Spinal cord (tissue), 10 donors: ENCODE results near the gene SYP. TPM values are rescaled to one million over a fixed set of nuclear protein-coding genes. Genes with fewer than 3 reads are reported as not detected.
A peak's percentile ranks its signal among the peaks of the same experiment; 100 is the strongest.
"Not testable (repeated sequence)": the region's sequence is repeated elsewhere in the genome, so short reads cannot be mapped to it uniquely, and the experiment has no call there.

Experiments used
- DNase-seq, 6 donors: peaks; one replicate each; pipeline versions ENCODE4 v3.0.0 to v3.0.0-alpha.2; 2013 to 2015; ENCODE audit warnings: low spot score in 6 of 6, low read depth in 4 of 6
- H3K27ac ChIP-seq: one replicate; pipeline ENCODE4 v1.5.1; 2013; ENCODE audit warnings: low read depth, low read length, control low read depth
- H3K27me3 ChIP-seq: one replicate; pipeline ENCODE4 v1.6.1; 2013; ENCODE audit warnings: low read length; ENCODE audit not compliant: control insufficient read depth, insufficient read depth
- H3K36me3 ChIP-seq: one replicate; pipeline ENCODE4 v1.6.1; 2013; ENCODE audit warnings: low read length; ENCODE audit not compliant: control insufficient read depth, insufficient read depth
- H3K4me1 ChIP-seq: one replicate; pipeline ENCODE4 v1.6.1; 2013; ENCODE audit warnings: low read length; ENCODE audit not compliant: control insufficient read depth, insufficient read depth
- H3K4me3 ChIP-seq: one replicate; pipeline ENCODE4 v1.5.1; 2013; ENCODE audit warnings: low read depth, low read length, control low read depth
- H3K9me3 ChIP-seq: one replicate; pipeline ENCODE4 v1.6.1; 2013; ENCODE audit warnings: low read length; ENCODE audit not compliant: control insufficient read depth, insufficient read depth
- WGBS: methylation state at CpG from one replicate; pipeline ENCODE4 v1.1.5; 2013; ENCODE audit warnings: missing lambda C conversion rate; ENCODE audit not compliant: insufficient coverage; 5-methylcytosine and 5-hydroxymethylcytosine counted together
- polyA plus RNA-seq, 2 donors: library from polyadenylated mRNA; unstranded; fragments of 120-200 nt; gene quantifications; one replicate each; pipeline ENCODE4 v1.2.1, GENCODE V29; 2013; ENCODE audit not compliant: insufficient read length in 2 of 2
- total RNA-seq, 2 donors: library from RNA; depleted of rRNA in 1 of 2; stranded (reverse); fragments of 120-200 nt in 1 of 2; fragments of >200 nt in 1 of 2; gene quantifications; one replicate each; pipeline versions ENCODE4 v1.2.3 to v1.2.4, GENCODE V29; 2013 to 2014
- donor health status: healthy.

Gene SYP
- total and polyA plus RNA-seq, 4 donors, result 83.5 to 344 (median 245) TPM

DNA sequence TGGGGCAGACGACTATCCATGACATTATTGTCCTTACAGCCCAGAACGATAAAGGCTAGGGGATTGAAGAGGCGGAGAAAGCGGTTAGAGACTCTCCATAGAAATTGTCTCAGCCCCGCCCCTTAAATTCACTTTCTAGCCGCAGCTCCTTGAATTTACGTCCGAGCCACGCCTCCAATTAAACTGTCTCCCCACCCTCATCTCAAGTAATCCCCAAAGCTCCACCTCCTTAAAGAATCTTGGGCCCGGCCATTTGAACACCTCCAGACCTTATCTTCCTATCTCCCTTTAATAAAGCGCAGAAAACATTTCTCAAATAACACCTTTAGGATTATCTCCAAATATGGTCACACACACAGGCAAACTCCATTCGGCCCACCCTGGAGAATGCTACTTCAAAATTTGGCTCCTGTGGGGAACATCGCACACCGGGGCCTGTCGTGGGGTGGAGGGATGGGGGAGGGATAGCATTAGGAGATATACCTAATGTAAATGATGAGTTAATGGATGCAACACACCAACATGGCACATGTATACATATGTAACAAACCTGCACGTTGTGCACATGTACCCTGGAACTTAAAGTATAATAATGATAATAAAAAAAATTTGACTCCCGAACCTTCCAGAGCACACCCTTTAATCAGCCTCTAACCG is 44.6 kb downstream of the SYP start:
- no peaks in the 10 kb centered on the region for H3K4me1 ChIP-seq
- WGBS, result 38% methylated on average over 11 of the region's 18 CpGs
- peak overlapping the region; percentile 97 for H3K27ac ChIP-seq
- no peaks in the 10 kb centered on the region for H3K9me3 ChIP-seq
- peak in 4 of 6 donors; percentile 26 to 91 (median 60) for DNase-seq
- peak overlapping the region; percentile 58 for H3K4me3 ChIP-seq
- H3K36me3 ChIP-seq, result no peaks in the 10 kb centered on the region
- no peaks in the 10 kb centered on the region for H3K27me3 ChIP-seq

DNA sequence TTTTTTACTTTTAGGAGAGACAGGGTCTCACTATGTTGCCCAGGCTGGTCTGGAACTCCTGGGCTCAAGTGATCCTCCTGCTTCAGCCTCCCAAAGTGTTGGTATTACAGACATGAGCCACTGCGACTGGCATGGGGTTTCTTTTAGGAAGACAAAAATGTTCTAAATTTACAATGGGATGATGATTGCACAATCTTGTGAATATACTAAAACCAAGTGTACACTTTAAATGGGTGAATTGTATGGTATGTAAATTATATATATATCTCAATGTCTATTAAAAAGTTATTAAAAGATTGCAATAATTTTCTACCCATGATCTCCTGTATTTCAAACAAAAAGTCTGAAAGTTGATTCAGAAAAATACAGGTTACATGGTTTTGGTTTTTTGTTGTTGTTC is 46.5 kb downstream of the SYP start:
- H3K27ac ChIP-seq, result no peak overlapping the region
- no peak for DNase-seq
- H3K27me3 ChIP-seq, result no peaks in the 10 kb centered on the region
- H3K4me1 ChIP-seq, result no peaks in the 10 kb centered on the region
- H3K36me3 ChIP-seq, result peaks cover under 1% of the 10 kb centered on the region
- no CpG with 5 or more reads among the region's 1 CpG for WGBS
- H3K9me3 ChIP-seq, result no peaks in the 10 kb centered on the region
- no peak overlapping the region for H3K4me3 ChIP-seq

DNA sequence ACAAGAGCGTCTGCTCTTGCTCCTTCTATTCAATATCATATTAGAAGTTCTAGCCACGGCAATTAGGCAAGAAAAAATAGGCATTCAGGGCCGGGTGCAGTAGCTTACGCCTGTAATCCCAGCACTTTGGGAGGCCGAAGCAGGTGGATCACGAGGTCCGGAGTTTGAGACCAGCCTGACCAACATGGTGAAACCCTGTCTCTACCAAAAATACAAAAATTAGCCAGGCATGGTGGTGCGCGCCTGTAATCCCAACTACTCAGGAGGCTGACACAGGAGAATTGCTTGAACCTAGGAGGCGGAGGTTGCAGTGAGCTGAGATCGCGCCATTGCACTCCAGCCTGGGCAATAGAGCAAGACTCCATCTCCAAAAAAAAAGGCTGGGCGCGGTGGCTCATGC is 50.7 kb downstream of the SYP start:
- not testable (repeated sequence) for H3K36me3 ChIP-seq, H3K27ac ChIP-seq, H3K4me3 ChIP-seq, DNase-seq, H3K9me3 ChIP-seq, H3K4me1 ChIP-seq, H3K27me3 ChIP-seq
- WGBS, result 91% methylated on average over 11 of the region's 14 CpGs

DNA sequence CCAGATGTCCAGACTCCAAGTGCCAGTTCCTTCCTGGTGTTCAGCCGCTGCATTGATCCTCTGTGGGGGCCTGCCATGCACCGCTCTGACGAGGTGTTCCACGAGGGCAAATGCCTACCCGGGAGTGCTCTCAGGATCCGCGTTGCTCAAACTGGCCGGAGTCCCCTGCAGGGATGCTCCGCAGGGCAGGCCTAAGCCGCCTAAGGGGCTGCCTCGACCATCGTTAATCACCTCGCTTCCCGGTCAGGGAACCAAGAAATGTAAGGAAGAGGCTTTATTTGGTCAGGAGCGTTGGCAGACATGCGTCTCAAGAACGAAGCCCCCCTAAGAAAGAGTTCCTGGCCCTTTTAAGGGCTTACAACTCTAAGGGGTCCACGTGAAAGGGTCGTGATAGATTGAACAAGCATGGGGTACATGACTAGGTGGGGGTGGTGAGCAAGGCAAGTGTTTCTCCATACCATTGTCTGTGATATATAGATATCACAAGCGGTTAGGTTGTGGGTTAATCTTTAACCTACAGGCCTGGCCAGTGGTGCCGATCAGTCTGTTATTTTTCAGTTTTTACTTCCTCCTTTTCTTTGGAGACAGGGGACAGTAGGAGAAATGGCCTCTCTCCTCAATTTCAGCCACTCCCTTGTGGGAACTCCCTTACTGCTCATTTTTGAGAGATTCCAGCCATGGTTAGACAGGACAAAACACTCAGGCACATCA is 51.4 kb downstream of the SYP start:
- H3K4me3 ChIP-seq, DNase-seq, H3K4me1 ChIP-seq, H3K27ac ChIP-seq, H3K27me3 ChIP-seq, H3K36me3 ChIP-seq, H3K9me3 ChIP-seq: not testable (repeated sequence)
- WGBS, result 74% methylated on average over 19 of the region's 21 CpGs

DNA sequence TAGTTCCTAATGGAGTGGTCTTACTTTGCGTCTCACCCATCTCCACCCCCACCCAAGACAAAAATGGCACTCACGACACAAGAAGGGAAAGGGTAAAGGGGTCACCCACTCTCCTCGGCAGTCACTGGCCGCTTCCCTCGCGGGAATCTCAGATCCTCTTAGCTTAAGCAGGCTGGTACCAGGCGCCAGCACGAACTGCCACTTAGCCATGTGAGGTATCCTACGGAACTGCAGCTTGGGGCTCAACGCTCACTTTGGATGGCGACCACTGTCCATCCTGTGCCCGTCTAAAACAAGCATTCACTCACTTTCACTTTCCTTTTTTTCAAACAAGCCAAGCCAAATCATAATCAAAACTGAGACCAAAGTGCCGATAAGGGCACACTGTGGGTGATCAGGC is 52.1 kb downstream of the SYP start:
- Histone ChIP-seq H3K4me1 (no peaks in the 10 kb centered on the region), H3K27ac (no peak overlapping the region), H3K36me3 (peaks cover 4% of the 10 kb centered on the region), H3K27me3 (no peaks in the 10 kb centered on the region), H3K9me3 (no peaks in the 10 kb centered on the region), H3K4me3 (no peak overlapping the region)
- 78% methylated on average over 11 of the region's 13 CpGs for WGBS
- no peak for DNase-seq

DNA sequence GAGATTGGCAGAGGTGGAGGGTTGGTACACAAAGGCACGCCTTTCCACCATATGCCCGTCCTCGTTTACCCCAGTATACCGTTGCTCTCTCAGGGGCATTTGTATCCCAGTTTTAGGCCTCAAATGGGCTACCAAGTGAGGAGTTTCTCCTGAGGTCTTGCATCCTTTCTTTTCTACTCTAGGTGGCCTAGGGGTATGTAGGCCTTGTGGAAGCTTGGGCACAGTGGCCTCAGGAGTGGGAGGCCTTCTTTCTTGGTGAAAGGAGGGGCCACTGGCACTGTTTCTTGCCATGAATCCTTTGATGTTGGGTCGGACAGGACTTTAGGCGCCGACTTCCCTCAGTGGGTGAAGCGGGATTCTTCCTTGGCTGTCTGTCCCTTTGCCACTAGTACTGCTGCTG is 52.7 kb downstream of the SYP start:
- no peak overlapping the region for H3K4me3 ChIP-seq
- peaks cover 4% of the 10 kb centered on the region for H3K36me3 ChIP-seq
- DNase-seq, result no peak
- no peaks in the 10 kb centered on the region for H3K9me3 ChIP-seq
- WGBS, result 78% methylated on average over 7 of the region's 8 CpGs
- no peaks in the 10 kb centered on the region for H3K27me3 ChIP-seq
- H3K4me1 ChIP-seq, result no peaks in the 10 kb centered on the region
- H3K27ac ChIP-seq, result no peak overlapping the region

DNA sequence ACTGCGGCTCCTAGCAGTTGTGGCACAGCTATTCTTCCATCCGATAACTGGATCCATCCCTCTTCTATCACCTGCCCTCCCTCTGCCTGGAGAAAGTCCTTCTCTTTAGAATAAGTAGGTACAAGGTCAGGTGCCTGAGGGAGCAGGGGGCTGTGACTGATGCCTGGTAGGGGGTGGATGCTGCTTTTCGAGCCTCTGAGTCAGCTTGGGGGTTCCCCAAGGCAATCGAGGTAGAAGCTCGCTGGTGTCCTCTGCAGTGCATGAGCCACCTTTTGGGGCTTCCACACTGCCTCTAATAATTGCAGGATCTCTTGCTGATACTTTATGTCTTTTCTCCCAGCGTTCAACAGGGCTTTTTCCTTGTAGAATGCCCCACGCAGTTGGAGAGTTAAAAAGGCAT is 56.8 kb downstream of the SYP start:
- H3K4me3 ChIP-seq, H3K27ac ChIP-seq, DNase-seq, H3K9me3 ChIP-seq, H3K36me3 ChIP-seq, H3K27me3 ChIP-seq, H3K4me1 ChIP-seq: not testable (repeated sequence)
- 71% methylated on average over 3 of the region's 7 CpGs for WGBS

DNA sequence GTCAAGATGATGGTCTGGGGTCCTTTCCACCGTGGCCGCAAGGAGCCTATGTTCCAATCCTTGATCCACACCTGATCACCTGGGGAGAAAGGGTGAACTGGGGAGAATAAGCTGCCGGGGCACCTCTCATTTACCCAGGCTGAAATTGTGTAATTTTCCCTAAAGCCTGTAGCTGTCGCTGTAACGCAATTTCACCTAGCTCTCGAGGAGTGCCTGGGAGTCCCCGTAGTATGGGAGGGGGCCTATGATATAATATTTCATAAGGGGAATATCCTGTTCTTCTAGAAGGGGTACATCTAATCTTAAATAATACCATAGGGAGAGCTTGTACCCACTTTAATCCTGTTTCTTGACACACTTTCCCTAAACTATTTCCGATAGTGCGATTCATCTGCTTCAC is 57.7 kb downstream of the SYP start:
- not testable (repeated sequence) for H3K27ac ChIP-seq, H3K9me3 ChIP-seq, H3K4me1 ChIP-seq, H3K27me3 ChIP-seq, H3K36me3 ChIP-seq, H3K4me3 ChIP-seq
- DNase-seq, result peak in 1 of 6 donors; percentile 12
- WGBS, result 20% methylated on average over 2 of the region's 9 CpGs

DNA sequence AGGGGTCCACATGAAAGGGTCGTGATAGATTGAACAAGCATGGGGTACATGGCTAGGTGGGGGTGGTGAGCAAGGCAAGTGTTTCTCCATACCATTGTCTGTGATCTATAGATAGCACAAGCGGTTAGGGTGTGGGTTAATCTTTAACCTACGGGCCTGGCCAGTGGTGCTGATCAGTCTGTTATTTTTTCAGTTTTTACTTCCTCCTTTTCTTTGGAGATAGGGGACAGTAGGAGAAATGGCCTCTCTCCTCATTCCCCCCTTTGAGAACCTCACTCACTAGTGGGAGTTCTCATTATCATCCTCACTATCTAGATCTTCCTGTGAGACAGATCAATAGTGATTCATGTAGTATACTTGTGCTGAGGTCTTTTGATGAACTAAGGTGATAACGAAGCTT is 60.3 kb downstream of the SYP start:
- WGBS, result 83% methylated on average over 1 of the region's 4 CpGs
- no peaks in the 10 kb centered on the region for H3K27me3 ChIP-seq
- no peaks in the 10 kb centered on the region for H3K36me3 ChIP-seq
- DNase-seq, result no peak
- H3K9me3 ChIP-seq, result no peaks in the 10 kb centered on the region
- H3K4me3 ChIP-seq, result no peak overlapping the region
- H3K27ac ChIP-seq, result no peak overlapping the region
- no peaks in the 10 kb centered on the region for H3K4me1 ChIP-seq
